SK-N-SH (cell line): Measurements from ENCODE around the gene DPEP1. TPM values are rescaled to one million over a fixed set of nuclear protein-coding genes. Genes with fewer than 3 reads are reported as not detected.
A peak's percentile ranks its signal among the peaks of the same experiment; 100 is the strongest.

Source experiments
- CTCF ChIA-PET: fragments of 300-600, 350-600 bp; formaldehyde crosslinking; extraction: SDS; loops from one replicate; lab custom pipeline; 2021; lab: Yijun Ruan, JAX
- POLR2A ChIA-PET: fragments of 350-600 bp; sonication (Branson Sonifier 250); formaldehyde crosslinking; extraction: SDS; loops from one replicate; lab custom pipeline; 2020; ENCODE audit warnings: antibody characterized with exemption, inconsistent platforms; lab: Yijun Ruan, JAX
- DNase-seq: peaks from one replicate; pipeline ENCODE4 v3.0.0; 2012
- H2AFZ ChIP-seq: fragments of 200-600 bp; sonication (generic); 2 replicates; pipeline ENCODE4 v1.8.1; 2016; ENCODE audit warnings: antibody characterized with exemption, mild to moderate bottlenecking, low read depth
- H3F3A ChIP-seq: fragments of 200-600 bp; sonication (generic); replicated peaks from 2 replicates; pipeline ENCODE3; 2016; ENCODE audit warnings: antibody characterized with exemption, mild to moderate bottlenecking; ENCODE audit not compliant: insufficient read depth
- H3K27ac ChIP-seq, 2 experiments: fragments of 200-500 bp in 1 of 2; fragments of 200-600 bp in 1 of 2; sonication (Bioruptor generic) in 1 of 2; sonication (generic), shearing (Covaris generic) in 1 of 2; 2 replicates each; pipeline versions ENCODE4 v1.5.1 to v1.6.1; 2014 to 2016; ENCODE audit warnings: low read depth in 2 of 2, inconsistent platforms in 1 of 2, low read length in 1 of 2, mild to moderate bottlenecking in 1 of 2, mixed read lengths in 1 of 2
- H3K27me3 ChIP-seq: fragments of 200-600 bp; sonication (generic), shearing (Covaris generic); 2 replicates; pipeline ENCODE4 v1.6.1; 2016; ENCODE audit warnings: mixed run types; ENCODE audit not compliant: insufficient read depth
- H3K36me3 ChIP-seq, 2 experiments: fragments of 200-500 bp in 1 of 2; fragments of 200-600 bp in 1 of 2; sonication (Bioruptor generic) in 1 of 2; sonication (generic) in 1 of 2; replicated peaks in 1 of 2; 2 replicates each; pipeline versions ENCODE3 to v1.5.1; 2014 to 2016; ENCODE audit warnings: low read length in 1 of 2, mild to moderate bottlenecking in 1 of 2; ENCODE audit not compliant: insufficient read depth in 2 of 2, control insufficient read depth in 1 of 2
- H3K4me1 ChIP-seq, 2 experiments: fragments of 200-500 bp in 1 of 2; fragments of 200-600 bp in 1 of 2; sonication (Bioruptor generic) in 1 of 2; sonication (generic), shearing (Covaris generic) in 1 of 2; 2 replicates each; pipeline versions ENCODE4 v1.5.1 to v1.6.1; 2014 to 2016; ENCODE audit warnings: low read depth in 1 of 2, low read length in 1 of 2, mixed run types in 1 of 2; ENCODE audit not compliant: insufficient read depth in 2 of 2, control insufficient read depth in 1 of 2
- H3K4me2 ChIP-seq: fragments of 200-600 bp; sonication (generic), shearing (Covaris generic); 2 replicates; pipeline ENCODE4 v1.6.1; 2017; ENCODE audit warnings: mixed run types
- H3K4me3 ChIP-seq, 2 experiments: fragments of 200-500 bp in 1 of 2; fragments of 200-600 bp in 1 of 2; sonication (Bioruptor generic) in 1 of 2; sonication (generic), shearing (Covaris generic) in 1 of 2; 2 replicates each; pipeline versions ENCODE4 v1.5.1 to v1.8.1; 2014 to 2016; ENCODE audit warnings: low read depth in 2 of 2, inconsistent platforms in 1 of 2, low read length in 1 of 2, mild to moderate bottlenecking in 1 of 2, mixed read lengths in 1 of 2, moderate library complexity in 1 of 2
- H3K79me2 ChIP-seq: fragments of 200-600 bp; sonication (generic); 2 replicates; pipeline ENCODE4 v1.8.1; 2017; ENCODE audit warnings: mild to moderate bottlenecking; ENCODE audit not compliant: insufficient read depth
- H3K9ac ChIP-seq: fragments of 200-600 bp; sonication (generic); 2 replicates; pipeline ENCODE4 v1.6.1; 2017; ENCODE audit warnings: mixed run types
- H3K9me2 ChIP-seq: fragments of 200-600 bp; sonication (generic); 2 replicates; pipeline ENCODE4 v1.6.1; 2017; ENCODE audit warnings: mixed run types
- H3K9me3 ChIP-seq: fragments of 200-600 bp; sonication (generic); 2 replicates; pipeline ENCODE4 v1.6.1; 2017; ENCODE audit warnings: mixed run types, mild to moderate bottlenecking, moderate library complexity
- H4K20me1 ChIP-seq: fragments of 200-600 bp; sonication (generic); 2 replicates; pipeline ENCODE4 v1.6.1; 2017; ENCODE audit warnings: mild to moderate bottlenecking, mixed run types; ENCODE audit not compliant: insufficient read depth
- CTCF ChIP-seq: fragments of 200-600 bp; sonication (generic); IDR thresholded peaks from 2 replicates; pipeline ENCODE4 v1.6.1; 2017; ENCODE audit warnings: antibody characterized with exemption, mild to moderate bottlenecking, moderate library complexity
- ELF1 ChIP-seq: IDR thresholded peaks from 2 replicates; pipeline ENCODE4 v1.4.0; 2012
- EZH2phosphoT487 ChIP-seq: fragments of 200-600 bp; sonication (generic); IDR thresholded peaks from 2 replicates; pipeline ENCODE4 v1.6.1; 2017; ENCODE audit warnings: low read depth, mixed run types, mild to moderate bottlenecking, antibody characterized with exemption, moderate library complexity, borderline replicate concordance
- FOSL2 ChIP-seq: IDR thresholded peaks from 2 replicates; pipeline ENCODE4 v1.4.0; 2012; ENCODE audit warnings: low read depth, mild to moderate bottlenecking, moderate library complexity, borderline replicate concordance
- MAX ChIP-seq: IDR thresholded peaks from 2 replicates; pipeline ENCODE4 v1.4.0; 2012; ENCODE audit warnings: low read depth
- MEF2A ChIP-seq: IDR thresholded peaks from 2 replicates; pipeline ENCODE4 v1.4.0; 2012; ENCODE audit warnings: low read depth, borderline replicate concordance
- MXI1 ChIP-seq: IDR thresholded peaks from 2 replicates; pipeline ENCODE4 v1.6.1; 2012; ENCODE audit warnings: mild to moderate bottlenecking, low read depth, low read length, improper control_type of control experiment
- NRF1 ChIP-seq: IDR thresholded peaks from 2 replicates; pipeline ENCODE4 v1.6.1; 2012; ENCODE audit warnings: low read depth, mild to moderate bottlenecking, low read length
- PBX3 ChIP-seq: IDR thresholded peaks from 2 replicates; pipeline ENCODE4; 2012
- POLR2AphosphoS5 ChIP-seq: IDR thresholded peaks from 2 replicates; pipeline ENCODE4 v1.6.1; 2012; ENCODE audit warnings: low read depth, low read length
- RAD21 ChIP-seq: IDR thresholded peaks from 2 replicates; pipeline ENCODE4 v1.6.1; 2012; ENCODE audit warnings: mild to moderate bottlenecking, low read length
- RXRA ChIP-seq: IDR thresholded peaks from 2 replicates; pipeline ENCODE4 v1.4.0; 2012; ENCODE audit warnings: low read depth, mild to moderate bottlenecking, borderline replicate concordance
- SIN3A ChIP-seq: IDR thresholded peaks from 2 replicates; pipeline ENCODE4 v1.6.1; 2012; ENCODE audit warnings: low read depth, mild to moderate bottlenecking, low read length, moderate library complexity, borderline replicate concordance
- SMC3 ChIP-seq: IDR thresholded peaks from 2 replicates; pipeline ENCODE4 v1.6.1; 2012; ENCODE audit warnings: low read depth, low read length, improper control_type of control experiment
- TCF12 ChIP-seq: IDR thresholded peaks from 2 replicates; pipeline ENCODE4 v1.4.0; 2012
- USF1 ChIP-seq: IDR thresholded peaks from 2 replicates; pipeline ENCODE4 v1.4.0; 2012; ENCODE audit warnings: low read depth, borderline replicate concordance
- ZBTB33 ChIP-seq: IDR thresholded peaks from 2 replicates; pipeline ENCODE4 v1.4.0; 2012; ENCODE audit warnings: low read depth, borderline replicate concordance
- WGBS: methylation state at CpG from one replicate; pipeline ENCODE4 v1.1.6; 2017; ENCODE audit warnings: low lambda C conversion rate; 5-methylcytosine and 5-hydroxymethylcytosine counted together
- polyA plus RNA-seq, 3 experiments: library from polyadenylated mRNA; depleted of rRNA; stranded (reverse); fragments of >200 nt; gene quantifications; 2 replicates each; pipeline ENCODE4 v1.2.3, GENCODE V29; 2012

Gene DPEP1
- polyA plus RNA-seq, 1 of the 3 experiments (the other 2 are of a cell fraction), result 0.05 TPM

- TF ChIP-seq SMC3 (no peak), TCF12 (no peak), USF1 (no peak)
Observed at GRCh38 chr16:89639385-89639784, 25.9 kb downstream of the DPEP1 start (continued).

- Histone ChIP-seq H3K4me2 (peak overlapping the region; percentile 15; the same call in 1 of the 2 replicates), H4K20me1 (no peaks in the 10 kb centered on the region), H3K9me3 (no peaks in the 10 kb centered on the region), H3K36me3 (peaks cover 0 to 23% of the 10 kb centered on the region in 2 experiments), H2AFZ (no peak overlapping the region), H3K4me1 (peaks cover 0 to 5% of the 10 kb centered on the region in 2 experiments; a peak in 1 of 4 replicates), H3K9me2 (no peaks in the 10 kb centered on the region), H3K79me2 (no peaks in the 10 kb centered on the region), H3K27me3 (no peaks in the 10 kb centered on the region), H3F3A (peaks cover 6% of the 10 kb centered on the region), H3K4me3 (0 out of 4 replicates have a peak overlapping the region, but pooled peaks of 1 of the 2 experiments have one; percentile 22), H3K9ac (no peak overlapping the region), H3K27ac (no peak overlapping the region)
- POLR2A ChIA-PET, result interaction anchor here (1.3 kb wide), 1 partner anchor 27 kb away, joined by 3 read pairs; no protein-coding TSS in a partner anchor
- 50% methylated on average over 7 of the region's 14 CpGs for WGBS
- TF ChIP-seq FOSL2, result no peak
- TF ChIP-seq CTCF, result no peak
- TF ChIP-seq NRF1, result no peak
- no peak for TF ChIP-seq PBX3
- TF ChIP-seq RXRA, result no peak
- TF ChIP-seq ZBTB33, result no peak
- TF ChIP-seq TCF12, result no peak
- TF ChIP-seq ELF1, result no peak
- no peak for TF ChIP-seq RAD21
- no peak for TF ChIP-seq MAX
- TF ChIP-seq POLR2AphosphoS5, result no peak
- no peak for TF ChIP-seq EZH2phosphoT487
- TF ChIP-seq MXI1, result no peak
- TF ChIP-seq SIN3A, result no peak
- TF ChIP-seq MEF2A, result no peak
- CTCF ChIA-PET, result interaction anchor here (0.6 to 4.0 kb wide), 22 partner anchors 8 to 904 kb away, joined by 3 to 44 read pairs (median 4); partner anchors contain the start of gene DPEP1
- no peak for DNase-seq
Observed at GRCh38 chr16:89641458-89642119, 28.1 kb downstream of the DPEP1 start.
